K562 (cell line): ENCODE results near the gene PYDC1. TPM values are rescaled to one million over a fixed set of nuclear protein-coding genes. Genes with fewer than 3 reads are reported as not detected.

Source experiments
- ATAC-seq: fragments of 200-7000 bp; cut with Tn5 transposase; 3 replicates; pipeline ENCODE4 v1.9.1; 2020; ENCODE audit warnings: moderate library complexity
- BruUV-seq: library from RNA; stranded (reverse); fragments of 400-500 nt; replicated peaks from 2 replicates; lab custom pipeline; 2021; lab: Mats Ljungman, UMichigan
- CTCF ChIA-PET: fragments of 300-600 bp; formaldehyde crosslinking; extraction: SDS; loops from one replicate; lab custom pipeline; 2021; ENCODE audit warnings: low intra/inter-chr PET ratio; lab: Yijun Ruan, JAX
- POLR2A ChIA-PET: fragments of 300-600, 350-650 bp; sonication (Branson Sonifier 250); formaldehyde crosslinking; extraction: SDS; loops from one replicate; lab custom pipeline; 2021; ENCODE audit warnings: antibody characterized with exemption, inconsistent platforms; lab: Yijun Ruan, JAX
- DNase-seq, 4 experiments: peaks; one replicate each; pipeline versions ENCODE4 v3.0.0 to v3.0.0-alpha.2; 2011 to 2018; ENCODE audit warnings: low spot score in 3 of 4, mixed read lengths in 3 of 4; ENCODE audit errors: extremely low read depth in 1 of 4
- FAIRE-seq: peaks from 2 replicates; lab custom pipeline; 2011; peaks lifted over from hg19 to GRCh38; lab: Jason Lieb, UNC
- H2AFZ ChIP-seq: 2 replicates; pipeline ENCODE4 v1.6.0; 2011; ENCODE audit warnings: low read depth, low read length, control low read depth, inconsistent platforms
- H3K27ac ChIP-seq: fragments of 200-600 bp; 3 replicates; pipeline ENCODE4 v1.8.0; 2011; ENCODE audit warnings: low read depth, mild to moderate bottlenecking, control low read depth, inconsistent platforms, low read length, moderate library complexity, mixed read lengths; ENCODE audit errors: extremely low read depth
- H3K27me3 ChIP-seq, 2 experiments: fragments of 300-600 bp in 1 of 2; 2 replicates in 1 of 2; 3 replicates in 1 of 2; pipeline versions ENCODE4 v1.6.0 to v1.8.0; 2011; ENCODE audit warnings: inconsistent platforms in 2 of 2, low read length in 2 of 2, mild to moderate bottlenecking in 1 of 2, mixed read lengths in 1 of 2, moderate library complexity in 1 of 2; ENCODE audit not compliant: control insufficient read depth in 2 of 2, insufficient read depth in 2 of 2
- H3K36me3 ChIP-seq: fragments of 300-600 bp; 3 replicates; pipeline ENCODE4 v1.8.0; 2011; ENCODE audit warnings: mild to moderate bottlenecking, low read length, inconsistent platforms; ENCODE audit not compliant: control insufficient read depth, insufficient read depth
- H3K4me1 ChIP-seq, 2 experiments: fragments of 200-600 bp in 1 of 2; replicated peaks in 1 of 2; 2 replicates in 1 of 2; 3 replicates in 1 of 2; pipeline versions ENCODE4 v1.5.1 to v1.8.0; 2011; ENCODE audit warnings: inconsistent platforms in 2 of 2, low read length in 2 of 2, mild to moderate bottlenecking in 1 of 2, mixed read lengths in 1 of 2, moderate library complexity in 1 of 2; ENCODE audit not compliant: control insufficient read depth in 2 of 2, insufficient read depth in 2 of 2
- H3K4me2 ChIP-seq: 2 replicates; pipeline ENCODE4 v1.6.1; 2011; ENCODE audit warnings: low read length, control low read depth, inconsistent platforms, mixed read lengths; ENCODE audit not compliant: insufficient read depth
- H3K4me3 ChIP-seq: fragments of 200-600 bp; sonication (generic), shearing (Covaris generic); 2 replicates; pipeline ENCODE4 v1.5.1; 2016; ENCODE audit warnings: control low read depth, inconsistent platforms
- H3K79me2 ChIP-seq: fragments of 200-600 bp; 3 replicates; pipeline ENCODE4 v1.8.0; 2011; ENCODE audit warnings: low read length, inconsistent platforms; ENCODE audit not compliant: control insufficient read depth, insufficient read depth
- H3K9ac ChIP-seq, 2 experiments: 2 replicates each; pipeline versions ENCODE4 v1.6.0 to v1.6.1; 2011; ENCODE audit warnings: low read depth in 2 of 2, low read length in 2 of 2, control low read depth in 1 of 2, inconsistent platforms in 1 of 2, mild to moderate bottlenecking in 1 of 2, mixed read lengths in 1 of 2; ENCODE audit not compliant: insufficient read depth in 1 of 2
- H3K9me1 ChIP-seq: one replicate; pipeline ENCODE4 v1.6.0; 2011; ENCODE audit warnings: inconsistent platforms, mild to moderate bottlenecking, low read length, moderate library complexity; ENCODE audit not compliant: control insufficient read depth, insufficient read depth
- H3K9me3 ChIP-seq: replicated peaks from 2 replicates; pipeline ENCODE4 v1.5.1; 2011; ENCODE audit warnings: low read depth, low read length, inconsistent platforms; ENCODE audit not compliant: control insufficient read depth, insufficient read depth
- H4K20me1 ChIP-seq: replicated peaks from 2 replicates; pipeline ENCODE4 v1.6.1; 2011; ENCODE audit warnings: low read length, inconsistent platforms, mixed read lengths; ENCODE audit not compliant: control insufficient read depth, insufficient read depth
- HCFC1 ChIP-seq: IDR thresholded peaks from 2 replicates; pipeline ENCODE4 v1.6.1; 2012; ENCODE audit warnings: low read depth, low read length, improper control_type of control experiment
- ZBTB33 ChIP-seq: sonication (generic); formaldehyde crosslinking; IDR thresholded peaks from 2 replicates; pipeline ENCODE4 v1.8.1; 2023; ENCODE audit warnings: mild to moderate bottlenecking, missing genetic modification reagents
- ZNF143 ChIP-seq: sonication (generic); formaldehyde crosslinking; IDR thresholded peaks from 2 replicates; pipeline ENCODE4 v1.9.0; 2022; ENCODE audit warnings: mild to moderate bottlenecking, missing genetic modification reagents
- ZNF217 ChIP-seq: sonication (generic); formaldehyde crosslinking; IDR thresholded peaks from 2 replicates; pipeline ENCODE4 v1.8.0; 2022; ENCODE audit warnings: mild to moderate bottlenecking, missing genetic modification reagents
- WGBS: fragments of 100-300 bp; shearing (Covaris generic); methylation state at CpG from one replicate; pipeline ENCODE4 v1.1.6; 2016; ENCODE audit warnings: low coverage, mixed read lengths; ENCODE audit not compliant: insufficient coverage; ENCODE audit errors: missing lambda C conversion rate; 5-methylcytosine and 5-hydroxymethylcytosine counted together
- in situ Hi-C: fragments of 300-500 bp; cut with MboI; formaldehyde crosslinking; loops from 4 replicates; pipeline ENCODE4 v1.15.0; 2018; ENCODE audit warnings: inconsistent platforms, mixed read lengths
- intact Hi-C: fragments of 100-400 bp; cut with micrococcal nuclease; formaldehyde crosslinking; loops from 2 replicates; pipeline ENCODE4 v1.14.2; 2022
- polyA plus RNA-seq, 8 experiments: library from polyadenylated mRNA; depleted of rRNA in 4 of 8; stranded (reverse) in 5 of 8; unstranded in 3 of 8; fragments of >200 nt; fragmentation: Nextera tagmentation in 2 of 8; fragmentation: Illumina TruSeq in 1 of 8; extraction: Ambion mirVana in 2 of 8; extraction: Trizol in 1 of 8; gene quantifications; 2 replicates each; pipeline versions ENCODE4 v1.2.1 to v1.2.3, GENCODE V29; 2011 to 2014; ENCODE audit warnings: inconsistent platforms in 1 of 8, missing spikeins in 1 of 8
- total RNA-seq, 7 experiments: library from RNA; depleted of rRNA in 6 of 7; stranded (reverse); fragments of >200 nt in 6 of 7; fragmentation: Illumina TruSeq in 2 of 7; extraction: Trizol in 2 of 7; gene quantifications; 2 replicates each; pipeline versions ENCODE4 v1.2.1 to v1.2.3, GENCODE V29; 2011 to 2021; ENCODE audit warnings: low replicate concordance in 1 of 7

PYDC1 gene
- total and polyA plus RNA-seq, 9 of the 15 experiments (the other 6 are each of a cell fraction or from before 2014, with no cell fraction given) = not detected

- TF ChIP-seq ZNF143 (CRISPR knock-in tag) (peak; percentile 66), HCFC1 (peak; percentile 67)
Observed at GRCh38 chr16:31221357-31222160, 4.6 kb upstream of the PYDC1 start (continued).

- H4K20me1 ChIP-seq = no peaks in the 10 kb centered on the region
- POLR2A ChIA-PET = interaction anchor here (0.6 to 1.6 kb wide), 6 partner anchors 8 to 134 kb away, joined by 3 to 5 read pairs (median 3); no protein-coding TSS in a partner anchor
- TF ChIP-seq ZNF217 (CRISPR knock-in tag) = no peak
- peak; percentile 39; the same call in 1 of the 2 replicates for TF ChIP-seq ZBTB33 (CRISPR knock-in tag)
- H3K36me3 ChIP-seq = no peaks in the 10 kb centered on the region
- no peak for ATAC-seq
- H3K9ac ChIP-seq = no peak overlapping the region
- CTCF ChIA-PET = no interaction called here
- H3K27ac ChIP-seq = no peak overlapping the region
- no peaks in the 10 kb centered on the region for H3K9me3 ChIP-seq
- H3K4me1 ChIP-seq = peaks cover 3 to 48% of the 10 kb centered on the region in 2 experiments; a peak in 4 of 5 replicates
- H3K27me3 ChIP-seq = no peaks in the 10 kb centered on the region
- H3K4me3 ChIP-seq = no peak overlapping the region
- no peak overlapping the region for H2AFZ ChIP-seq
- no peaks in the 10 kb centered on the region for H3K79me2 ChIP-seq
- H3K9me1 ChIP-seq = no peaks in the 10 kb centered on the region
- H3K4me2 ChIP-seq = no peak overlapping the region
- no TSS peak for BruUV-seq
- no peak for FAIRE-seq
- WGBS = 62% methylated on average over 13 of the region's 15 CpGs
- DNase-seq = peak in 1 of 4 experiments; percentile 2
- in situ Hi-C loops = no loop called here
- intact Hi-C loops = no loop called here
Observed at GRCh38 chr16:31219154-31219741, 2.3 kb upstream of the PYDC1 start.
